MG63 (cell line): Measurements from ENCODE around the gene ZNF22. TPM values are rescaled to one million over a fixed set of nuclear protein-coding genes. Genes with fewer than 3 reads are reported as not detected.

Experiments used
- DNase-seq: peaks from one replicate; pipeline ENCODE4 v3.0.0-alpha.2; 2020
- H3K27me3 ChIP-seq: fragments of 250-450 bp; sonication (Bioruptor Pico); 2 replicates; pipeline ENCODE4 v1.5.1; 2020; ENCODE audit warnings: mild to moderate bottlenecking, moderate library complexity
- H3K36me3 ChIP-seq: fragments of 250-450 bp; sonication (Bioruptor Pico); 2 replicates; pipeline ENCODE4 v1.5.1; 2020; ENCODE audit warnings: mild to moderate bottlenecking, moderate library complexity
- H3K4me3 ChIP-seq: fragments of 250-450 bp; sonication (Bioruptor Pico); 2 replicates; pipeline ENCODE4 v1.5.1; 2020; ENCODE audit warnings: mild to moderate bottlenecking, moderate library complexity
- H3K9me3 ChIP-seq: fragments of 250-450 bp; sonication (Bioruptor Pico); 2 replicates; pipeline ENCODE4 v1.5.1; 2020; ENCODE audit warnings: mild to moderate bottlenecking, moderate library complexity
- total RNA-seq: library from RNA; depleted of rRNA; stranded (reverse); fragments of >200 nt; shearing (Covaris generic); gene quantifications from 2 replicates; pipeline ENCODE4 v1.2.3, GENCODE V29; 2014; ENCODE audit warnings: low replicate concordance

Gene ZNF22
- total RNA-seq, 1 experiment from 2014 or later = 15.5 TPM

- DNase-seq = peak; percentile 91
- no peaks in the 10 kb centered on the region for H3K9me3 ChIP-seq
- no peaks in the 10 kb centered on the region for H3K27me3 ChIP-seq
- H3K4me3 ChIP-seq = no peak overlapping the region
- no peaks in the 10 kb centered on the region for H3K36me3 ChIP-seq
These were observed 19.3 kb upstream of the ZNF22 start for GRCh38 chr10:44981172-44982113.

- H3K36me3 ChIP-seq = no peaks in the 10 kb centered on the region
- DNase-seq = peak; percentile 23
These were observed 18.6 kb upstream of the ZNF22 start for GRCh38 chr10:44982114-44982460.

GRCh38 chr10:44982496-44982895 is 18.2 kb upstream of the ZNF22 start:
- no peak for DNase-seq
- Histone ChIP-seq H3K9me3 (no peaks in the 10 kb centered on the region), H3K27me3 (no peaks in the 10 kb centered on the region), H3K36me3 (no peaks in the 10 kb centered on the region), H3K4me3 (no peak overlapping the region)

More at GRCh38 chr10:44982114-44982460, 18.6 kb upstream of the ZNF22 start:
- H3K9me3 ChIP-seq = no peaks in the 10 kb centered on the region
- no peaks in the 10 kb centered on the region for H3K27me3 ChIP-seq
- H3K4me3 ChIP-seq = no peak overlapping the region

GRCh38 chr10:44983066-44983894 is 17.4 kb upstream of the ZNF22 start:
- Histone ChIP-seq H3K9me3 (no peaks in the 10 kb centered on the region), H3K27me3 (no peaks in the 10 kb centered on the region), H3K36me3 (no peaks in the 10 kb centered on the region), H3K4me3 (no peak overlapping the region)
- no peak for DNase-seq

- H3K36me3 ChIP-seq = no peaks in the 10 kb centered on the region
- no peak for DNase-seq
- H3K4me3 ChIP-seq = no peak overlapping the region
- H3K27me3 ChIP-seq = no peaks in the 10 kb centered on the region
- no peaks in the 10 kb centered on the region for H3K9me3 ChIP-seq
These were observed 16.8 kb upstream of the ZNF22 start for GRCh38 chr10:44983895-44984278.

GRCh38 chr10:44984671-44985101 is 16.0 kb upstream of the ZNF22 start:
- Histone ChIP-seq H3K36me3 (no peaks in the 10 kb centered on the region), H3K9me3 (no peaks in the 10 kb centered on the region), H3K27me3 (no peaks in the 10 kb centered on the region), H3K4me3 (no peak overlapping the region)
- no peak for DNase-seq

GRCh38 chr10:44985175-44985681 is 15.5 kb upstream of the ZNF22 start:
- DNase-seq = no peak
- Histone ChIP-seq H3K27me3 (no peaks in the 10 kb centered on the region), H3K9me3 (no peaks in the 10 kb centered on the region), H3K4me3 (no peak overlapping the region), H3K36me3 (no peaks in the 10 kb centered on the region)

- Histone ChIP-seq H3K27me3 (no peaks in the 10 kb centered on the region), H3K36me3 (no peaks in the 10 kb centered on the region), H3K4me3 (no peak overlapping the region), H3K9me3 (no peaks in the 10 kb centered on the region)
- no peak for DNase-seq
These were observed 14.5 kb upstream of the ZNF22 start for GRCh38 chr10:44986179-44986578.

GRCh38 chr10:44986670-44987069 is 14.1 kb upstream of the ZNF22 start:
- no peaks in the 10 kb centered on the region for H3K36me3 ChIP-seq
- no peak overlapping the region for H3K4me3 ChIP-seq
- H3K9me3 ChIP-seq = no peaks in the 10 kb centered on the region
- H3K27me3 ChIP-seq = no peaks in the 10 kb centered on the region
- DNase-seq = no peak

GRCh38 chr10:44988957-44989585 is 11.7 kb upstream of the ZNF22 start:
- Histone ChIP-seq H3K36me3 (no peaks in the 10 kb centered on the region), H3K4me3 (no peak overlapping the region), H3K27me3 (no peaks in the 10 kb centered on the region), H3K9me3 (no peaks in the 10 kb centered on the region)
- DNase-seq = no peak

GRCh38 chr10:44989597-44990301 is 11.0 kb upstream of the ZNF22 start:
- Histone ChIP-seq H3K36me3 (no peaks in the 10 kb centered on the region), H3K9me3 (no peaks in the 10 kb centered on the region)

GRCh38 chr10:44990302-44990655 is 10.4 kb upstream of the ZNF22 start:
- Histone ChIP-seq H3K9me3 (no peaks in the 10 kb centered on the region), H3K4me3 (no peak overlapping the region), H3K36me3 (no peaks in the 10 kb centered on the region), H3K27me3 (no peaks in the 10 kb centered on the region)
- DNase-seq = no peak

More at GRCh38 chr10:44989597-44990301, 11.0 kb upstream of the ZNF22 start:
- no peak for DNase-seq
- Histone ChIP-seq H3K4me3 (no peak overlapping the region), H3K27me3 (no peaks in the 10 kb centered on the region)

GRCh38 chr10:44990965-44991364 is 9.8 kb upstream of the ZNF22 start:
- H3K4me3 ChIP-seq = no peak overlapping the region
- H3K9me3 ChIP-seq = no peaks in the 10 kb centered on the region
- H3K36me3 ChIP-seq = no peaks in the 10 kb centered on the region
- no peak for DNase-seq
- H3K27me3 ChIP-seq = no peaks in the 10 kb centered on the region

- Histone ChIP-seq H3K36me3 (no peaks in the 10 kb centered on the region), H3K27me3 (no peaks in the 10 kb centered on the region)
- DNase-seq = no peak
These were observed 9.2 kb upstream of the ZNF22 start for GRCh38 chr10:44991571-44991970.

GRCh38 chr10:44992070-44992731 is 8.5 kb upstream of the ZNF22 start:
- no peak overlapping the region for H3K4me3 ChIP-seq
- no peaks in the 10 kb centered on the region for H3K9me3 ChIP-seq
- DNase-seq = no peak
- no peaks in the 10 kb centered on the region for H3K36me3 ChIP-seq
- H3K27me3 ChIP-seq = no peaks in the 10 kb centered on the region

More at GRCh38 chr10:44991571-44991970, 9.2 kb upstream of the ZNF22 start:
- H3K4me3 ChIP-seq = no peak overlapping the region
- H3K9me3 ChIP-seq = no peaks in the 10 kb centered on the region

- Histone ChIP-seq H3K27me3 (no peaks in the 10 kb centered on the region), H3K4me3 (no peak overlapping the region), H3K36me3 (no peaks in the 10 kb centered on the region), H3K9me3 (no peaks in the 10 kb centered on the region)
- DNase-seq = no peak
These were observed 7.9 kb upstream of the ZNF22 start for GRCh38 chr10:44992732-44993225.
